Trophoblast cell (in vitro differentiated cells and primary cell): ENCODE measurements around the gene ADAMTSL3.

ENCODE experiments used
- DNase-seq, 2 donors: peaks; one replicate each; pipeline ENCODE4 v3.0.0-alpha.2; 2016
- H2AFZ ChIP-seq: 2 replicates; pipeline ENCODE4 v1.6.1; 2013; ENCODE audit warnings: low read length, moderate library complexity, mild to moderate bottlenecking; ENCODE audit not compliant: insufficient read depth, poor library complexity
- H2AK5ac ChIP-seq: 2 replicates; pipeline ENCODE4 v1.6.1; 2013; ENCODE audit warnings: mild to moderate bottlenecking, low read length
- H2BK120ac ChIP-seq: 2 replicates; pipeline ENCODE4 v1.6.1; 2013; ENCODE audit warnings: low read length, mild to moderate bottlenecking, moderate library complexity; ENCODE audit not compliant: insufficient read depth, poor library complexity
- H2BK12ac ChIP-seq: 2 replicates; pipeline ENCODE4 v1.6.1; 2013; ENCODE audit warnings: mild to moderate bottlenecking, low read length, moderate library complexity
- H2BK5ac ChIP-seq: 2 replicates; pipeline ENCODE4 v1.6.1; 2013; ENCODE audit warnings: low read length, low read depth, moderate library complexity, mild to moderate bottlenecking; ENCODE audit not compliant: poor library complexity
- H3K14ac ChIP-seq: 2 replicates; pipeline ENCODE4 v1.6.1; 2013; ENCODE audit warnings: mild to moderate bottlenecking, low read length
- H3K18ac ChIP-seq: 2 replicates; pipeline ENCODE4 v1.6.1; 2013; ENCODE audit warnings: mild to moderate bottlenecking, low read length
- H3K23ac ChIP-seq: 2 replicates; pipeline ENCODE4 v1.6.1; 2013; ENCODE audit warnings: low read length
- H3K27ac ChIP-seq: 2 replicates; pipeline ENCODE4 v1.5.1; 2013; ENCODE audit warnings: low read depth, mild to moderate bottlenecking, inconsistent platforms, low read length, moderate library complexity
- H3K27me3 ChIP-seq: 2 replicates; pipeline ENCODE4 v1.6.1; 2013; ENCODE audit warnings: inconsistent platforms, mild to moderate bottlenecking, low read length, moderate library complexity; ENCODE audit not compliant: insufficient read depth
- H3K36me3 ChIP-seq, 2 experiments: 1 replicate in 1 of 2; 2 replicates in 1 of 2; pipeline ENCODE4 v1.6.1; 2013; ENCODE audit warnings: low read length in 2 of 2, mild to moderate bottlenecking in 2 of 2, moderate library complexity in 1 of 2; ENCODE audit not compliant: insufficient read depth in 2 of 2, control insufficient read depth in 1 of 2
- H3K4ac ChIP-seq: 2 replicates; pipeline ENCODE4 v1.6.1; 2013; ENCODE audit warnings: low read depth, mild to moderate bottlenecking, low read length, moderate library complexity
- H3K4me1 ChIP-seq, 2 experiments: 1 replicate in 1 of 2; 2 replicates in 1 of 2; pipeline ENCODE4 v1.6.1; 2013; ENCODE audit warnings: low read length in 2 of 2, mild to moderate bottlenecking in 2 of 2, moderate library complexity in 1 of 2; ENCODE audit not compliant: insufficient read depth in 2 of 2, control insufficient read depth in 1 of 2
- H3K4me2 ChIP-seq: 2 replicates; pipeline ENCODE4 v1.6.1; 2013; ENCODE audit warnings: inconsistent platforms, mild to moderate bottlenecking, low read length, moderate library complexity
- H3K4me3 ChIP-seq: 2 replicates; pipeline ENCODE4 v1.5.1; 2013; ENCODE audit warnings: mild to moderate bottlenecking, low read depth, low read length, inconsistent platforms
- H3K79me1 ChIP-seq: one replicate; pipeline ENCODE4 v1.6.1; 2013; ENCODE audit warnings: low read length
- H3K79me2 ChIP-seq: 2 replicates; pipeline ENCODE4 v1.6.1; 2013; ENCODE audit warnings: low read length, mild to moderate bottlenecking; ENCODE audit not compliant: control insufficient read depth, insufficient read depth, poor library complexity
- H3K9ac ChIP-seq: 2 replicates; pipeline ENCODE4 v1.6.1; 2013; ENCODE audit warnings: mild to moderate bottlenecking, low read length
- H3K9me3 ChIP-seq: 2 replicates; pipeline ENCODE4 v1.6.1; 2013; ENCODE audit warnings: low read depth, mild to moderate bottlenecking, control low read depth, inconsistent platforms, low read length; ENCODE audit not compliant: insufficient read depth
- H4K12ac ChIP-seq: 2 replicates; pipeline ENCODE4 v1.6.1; 2013; ENCODE audit warnings: low read depth, mild to moderate bottlenecking, low read length, moderate library complexity
- H4K8ac ChIP-seq: 2 replicates; pipeline ENCODE4 v1.6.1; 2013; ENCODE audit warnings: low read depth, mild to moderate bottlenecking, low read length, moderate library complexity
- H4K91ac ChIP-seq: one replicate; pipeline ENCODE4 v1.6.1; 2013; ENCODE audit warnings: low read depth, mild to moderate bottlenecking, low read length, moderate library complexity
- WGBS: extraction: QIAGEN DNeasy Blood & Tissue Kit; methylation state at CpG from one replicate; pipeline ENCODE4 v1.1.7; 2013; ENCODE audit warnings: missing lambda C conversion rate; ENCODE audit not compliant: insufficient read length, insufficient coverage; ENCODE audit errors: extremely low coverage; 5-methylcytosine and 5-hydroxymethylcytosine counted together

ADAMTSL3 gene

DNA sequence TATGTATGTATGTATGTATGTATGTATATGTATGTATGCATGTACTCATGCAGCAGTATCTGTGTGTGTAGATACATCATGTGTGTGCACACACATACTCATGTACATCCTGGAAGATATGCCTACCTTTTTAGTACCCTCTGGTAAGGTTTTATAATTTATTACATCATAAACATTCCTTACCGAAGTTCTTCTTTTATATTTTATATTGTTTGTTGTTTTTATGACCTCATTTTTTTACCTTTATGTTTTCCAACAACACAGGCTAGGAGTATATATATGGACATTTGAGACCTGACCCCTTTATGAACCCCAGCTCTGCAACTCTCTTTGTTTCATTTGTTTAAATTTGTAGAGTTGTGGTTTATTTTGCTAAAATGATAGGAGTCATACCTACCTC lies 263.5 kb downstream of the ADAMTSL3 start:
- Histone ChIP-seq H3K18ac (no peak overlapping the region), H2AK5ac (no peak overlapping the region), H3K27me3 (no peaks in the 10 kb centered on the region), H3K4me2 (no peak overlapping the region), H2BK120ac (no peak overlapping the region), H3K27ac (no peak overlapping the region), H3K79me2 (no peaks in the 10 kb centered on the region), H2AFZ (no peak overlapping the region), H3K9me3 (no peaks in the 10 kb centered on the region), H3K79me1 (no peaks in the 10 kb centered on the region), H4K91ac (no peak overlapping the region), H3K23ac (no peak overlapping the region), H2BK12ac (no peak overlapping the region), H2BK5ac (no peak overlapping the region), H3K9ac (no peak overlapping the region), H3K4me1 (no peaks in the 10 kb centered on the region), H3K14ac (no peak overlapping the region), H4K8ac (no peak overlapping the region), H3K36me3 (no peaks in the 10 kb centered on the region), H3K4ac (no peak overlapping the region), H3K4me3 (no peak overlapping the region), H4K12ac (no peak overlapping the region)
- DNase-seq = no peak
- no CpG with 5 or more reads among the region's 1 CpG for WGBS

DNA sequence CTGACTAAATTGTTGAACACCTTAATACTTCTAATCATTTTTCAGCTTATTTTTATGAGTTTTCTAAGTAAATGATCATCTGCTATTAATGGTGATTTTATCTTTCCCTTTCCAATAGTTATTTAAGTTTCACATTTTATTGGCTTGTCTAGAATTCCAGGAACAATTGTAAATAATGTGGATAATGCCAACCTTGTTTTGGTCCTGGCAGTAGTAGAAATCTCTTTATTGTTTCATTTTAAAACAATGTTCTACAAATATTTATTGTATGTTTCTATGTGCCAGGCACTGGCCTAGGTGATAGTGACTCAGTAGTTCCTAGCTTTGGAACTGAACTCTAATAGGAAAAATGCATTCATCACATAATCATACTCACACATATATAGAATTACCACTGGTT lies 264.1 kb downstream of the ADAMTSL3 start:
- no peak overlapping the region for H3K23ac ChIP-seq
- no peak overlapping the region for H4K91ac ChIP-seq
- H3K4me2 ChIP-seq = no peak overlapping the region

DNA sequence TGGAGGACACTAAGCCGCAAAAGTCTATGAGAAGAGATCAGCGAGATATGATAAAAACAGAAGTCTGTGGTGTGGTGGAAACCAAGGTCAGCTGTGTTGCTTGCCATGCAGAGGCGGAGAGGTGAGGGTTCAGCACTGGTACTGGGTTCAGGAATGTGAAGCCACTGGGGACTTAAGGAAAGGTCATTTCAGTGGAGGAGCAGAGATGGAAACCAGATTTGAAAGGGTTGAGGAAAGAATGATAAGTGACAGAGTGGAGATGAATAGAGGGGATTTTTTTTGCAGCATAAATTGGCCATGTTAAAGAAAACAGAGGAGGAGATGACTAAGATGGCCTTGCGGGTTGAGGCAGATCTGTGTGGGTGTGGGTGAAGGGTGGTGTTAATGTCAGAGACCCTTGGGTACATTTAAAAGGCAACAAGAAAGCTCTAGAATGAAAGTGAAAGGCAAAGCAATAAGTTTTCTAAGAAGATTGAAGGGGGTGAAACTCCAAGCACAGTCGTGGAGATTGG lies 265.5 kb downstream of the ADAMTSL3 start:
- Histone ChIP-seq H3K9me3 (no peaks in the 10 kb centered on the region), H3K14ac (no peak overlapping the region), H3K27me3 (no peaks in the 10 kb centered on the region), H3K4ac (no peak overlapping the region), H4K91ac (no peak overlapping the region), H2AK5ac (no peak overlapping the region), H2BK12ac (no peak overlapping the region), H3K4me3 (no peak overlapping the region), H2BK5ac (no peak overlapping the region), H3K36me3 (no peaks in the 10 kb centered on the region), H4K12ac (no peak overlapping the region), H3K27ac (no peak overlapping the region), H3K4me2 (no peak overlapping the region), H3K9ac (no peak overlapping the region), H2BK120ac (no peak overlapping the region), H2AFZ (no peak overlapping the region), H3K79me1 (no peaks in the 10 kb centered on the region), H4K8ac (no peak overlapping the region), H3K18ac (no peak overlapping the region), H3K79me2 (no peaks in the 10 kb centered on the region), H3K23ac (no peak overlapping the region), H3K4me1 (no peaks in the 10 kb centered on the region)
- no peak for DNase-seq
- WGBS = no CpG with 5 or more reads among the region's 5 CpGs

More for the DNA sequence above, 264.1 kb downstream of the ADAMTSL3 start:
- no peak for DNase-seq
- no peaks in the 10 kb centered on the region for H3K36me3 ChIP-seq
- no peak overlapping the region for H2BK120ac ChIP-seq
- no peak overlapping the region for H2BK12ac ChIP-seq
- no peaks in the 10 kb centered on the region for H3K4me1 ChIP-seq
- no peaks in the 10 kb centered on the region for H3K9me3 ChIP-seq
- no peak overlapping the region for H2AK5ac ChIP-seq
- no peaks in the 10 kb centered on the region for H3K27me3 ChIP-seq
- H3K4ac ChIP-seq = no peak overlapping the region
- no peaks in the 10 kb centered on the region for H3K79me1 ChIP-seq
- H2BK5ac ChIP-seq = no peak overlapping the region
- no peak overlapping the region for H3K18ac ChIP-seq
- H3K14ac ChIP-seq = no peak overlapping the region
- H4K12ac ChIP-seq = no peak overlapping the region
- no peaks in the 10 kb centered on the region for H3K79me2 ChIP-seq
- H2AFZ ChIP-seq = no peak overlapping the region
- no peak overlapping the region for H3K9ac ChIP-seq
- no peak overlapping the region for H3K27ac ChIP-seq
- H4K8ac ChIP-seq = no peak overlapping the region
- no peak overlapping the region for H3K4me3 ChIP-seq

DNA sequence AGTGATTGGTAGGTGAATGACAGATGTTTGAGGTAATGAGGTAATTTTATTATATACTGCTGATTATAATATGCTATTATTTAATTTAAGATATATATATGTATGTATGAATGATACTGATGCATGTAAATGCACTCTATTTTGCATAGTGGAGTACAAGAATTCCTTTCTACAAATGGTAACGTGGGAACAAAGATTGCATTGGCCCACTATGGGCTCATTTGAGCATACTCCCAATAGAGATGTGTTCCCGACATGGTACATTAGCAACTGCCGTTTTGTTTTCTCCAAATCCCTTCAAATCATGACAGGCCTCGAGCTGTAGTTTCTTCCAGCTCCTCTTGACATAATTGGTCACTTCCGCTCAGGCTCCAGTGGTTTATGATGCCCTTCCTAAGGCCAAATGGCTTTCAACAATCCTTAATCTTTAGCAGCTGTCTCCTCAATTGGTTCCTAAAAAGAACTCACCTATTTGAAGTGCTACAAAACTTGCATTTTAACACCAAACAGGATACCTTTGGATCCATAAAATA lies 266.1 kb downstream of the ADAMTSL3 start:
- H2AFZ ChIP-seq = no peak overlapping the region

More for the DNA sequence above, 266.1 kb downstream of the ADAMTSL3 start:
- Histone ChIP-seq H2AK5ac (no peak overlapping the region), H3K23ac (no peak overlapping the region), H4K91ac (no peak overlapping the region), H3K79me1 (no peaks in the 10 kb centered on the region), H2BK120ac (no peak overlapping the region), H3K4me2 (no peak overlapping the region), H4K12ac (no peak overlapping the region), H3K27ac (no peak overlapping the region), H3K9me3 (no peaks in the 10 kb centered on the region), H2BK5ac (no peak overlapping the region), H3K27me3 (no peaks in the 10 kb centered on the region), H2BK12ac (no peak overlapping the region), H3K79me2 (no peaks in the 10 kb centered on the region), H3K36me3 (no peaks in the 10 kb centered on the region), H3K4me3 (no peak overlapping the region), H3K14ac (no peak overlapping the region), H3K18ac (no peak overlapping the region), H3K9ac (no peak overlapping the region), H3K4ac (no peak overlapping the region), H3K4me1 (no peaks in the 10 kb centered on the region), H4K8ac (no peak overlapping the region)
- no CpG with 5 or more reads among the region's 5 CpGs for WGBS
- DNase-seq = no peak
